Measurements from ENCODE around the gene ATG4B.

Gene ATG4B

GRCh38 chr2:241616168-241617125 lies 21.0 kb upstream of the ATG4B start:
- Histone ChIP-seq H3K9me3 (no peaks in the 10 kb centered on the region), H3K4me3 (ENCODE audit: low read depth, low read length) (no peak overlapping the region), H3K36me3 (peaks cover 22% of the 10 kb centered on the region), H3K4me1 (peaks cover 17% of the 10 kb centered on the region), H3K27me3 (no peaks in the 10 kb centered on the region)
- DNase-seq = no peak
- no peak for TF ChIP-seq CTCF (IDR thresholded peaks at IDR 0.05; ENCODE audit: low read depth, low read length)

GRCh38 chr2:241617431-241618154 lies 19.9 kb upstream of the ATG4B start:
- peak; percentile 78 for DNase-seq
- Histone ChIP-seq H3K4me3 (ENCODE audit: low read depth, low read length) (peak overlapping the region; percentile 56), H3K27me3 (no peaks in the 10 kb centered on the region), H3K9me3 (no peaks in the 10 kb centered on the region), H3K4me1 (peaks cover 17% of the 10 kb centered on the region), H3K36me3 (peaks cover 22% of the 10 kb centered on the region)
- no peak for TF ChIP-seq CTCF (IDR thresholded peaks at IDR 0.05; ENCODE audit: low read depth, low read length)

- TF ChIP-seq CTCF (IDR thresholded peaks at IDR 0.05; ENCODE audit: low read depth, low read length) = no peak
- H3K4me3 ChIP-seq (ENCODE audit: low read depth, low read length) = no peak overlapping the region; the same call in 1 of the 2 replicates
- DNase-seq = no peak
- no peaks in the 10 kb centered on the region for H3K27me3 ChIP-seq
- peaks cover 17% of the 10 kb centered on the region for H3K4me1 ChIP-seq
- H3K9me3 ChIP-seq = no peaks in the 10 kb centered on the region
- peaks cover 22% of the 10 kb centered on the region for H3K36me3 ChIP-seq
These were observed 19.1 kb upstream of the ATG4B start for GRCh38 chr2:241618296-241618805.

- no peaks in the 10 kb centered on the region for H3K9me3 ChIP-seq
- H3K4me1 ChIP-seq = peaks cover 17% of the 10 kb centered on the region
- peaks cover 22% of the 10 kb centered on the region for H3K36me3 ChIP-seq
- H3K4me3 ChIP-seq (ENCODE audit: low read depth, low read length) = no peak overlapping the region
- no peak for DNase-seq
- TF ChIP-seq CTCF (IDR thresholded peaks at IDR 0.05; ENCODE audit: low read depth, low read length) = no peak
- no peaks in the 10 kb centered on the region for H3K27me3 ChIP-seq
These were observed 18.7 kb upstream of the ATG4B start for GRCh38 chr2:241618829-241619228.

- Histone ChIP-seq H3K4me3 (ENCODE audit: low read depth, low read length) (no peak overlapping the region), H3K4me1 (peaks cover 17% of the 10 kb centered on the region), H3K27me3 (no peaks in the 10 kb centered on the region), H3K36me3 (peaks cover 22% of the 10 kb centered on the region), H3K9me3 (no peaks in the 10 kb centered on the region)
- DNase-seq = no peak
- TF ChIP-seq CTCF (IDR thresholded peaks at IDR 0.05; ENCODE audit: low read depth, low read length) = no peak
These were observed 17.7 kb upstream of the ATG4B start for GRCh38 chr2:241619597-241620418.
